OCI-LY3 (cell line): Measurements from ENCODE around the gene YBX1.

Source experiments
- H2AFZ ChIP-seq: fragments of 200-600, 300-600 bp; shearing (Covaris generic); 2 replicates; pipeline ENCODE4 v1.6.0; 2014; ENCODE audit warnings: antibody characterized with exemption, low read depth, low read length
- H3K27ac ChIP-seq: fragments of 200-600, 300-600 bp; sonication (generic); 2 replicates; pipeline ENCODE4 v1.5.1; 2014; ENCODE audit warnings: mild to moderate bottlenecking, low read length, moderate library complexity, mixed read lengths
- H3K27me3 ChIP-seq: fragments of 200-600, 300-600 bp; sonication (generic); 2 replicates; pipeline ENCODE4 v1.6.1; 2014; ENCODE audit warnings: low read depth, low read length, mixed read lengths
- H3K36me3 ChIP-seq: fragments of 200-600, 300-600 bp; sonication (generic); replicated peaks from 2 replicates; pipeline ENCODE3; 2014; ENCODE audit warnings: low read depth, low read length, mixed read lengths
- H3K4me1 ChIP-seq: fragments of 300-600, 200-600 bp; sonication (generic); 2 replicates; pipeline ENCODE4 v1.6.1; 2014; ENCODE audit warnings: low read length, mixed read lengths
- H3K4me2 ChIP-seq: fragments of 200-600, 300-600 bp; sonication (generic); 2 replicates; pipeline ENCODE4 v1.6.1; 2014; ENCODE audit warnings: low read length, mixed read lengths
- H3K4me3 ChIP-seq: fragments of 300-600, 200-600 bp; sonication (generic); 2 replicates; pipeline ENCODE4 v1.5.1; 2014; ENCODE audit warnings: antibody characterized with exemption, mild to moderate bottlenecking, low read length, moderate library complexity
- H3K79me2 ChIP-seq: fragments of 300-600, 200-600 bp; shearing (Covaris generic); 2 replicates; pipeline ENCODE4 v1.6.1; 2014; ENCODE audit warnings: mild to moderate bottlenecking, low read length, mixed read lengths
- H3K9ac ChIP-seq: fragments of 300-600, 200-600 bp; shearing (Covaris generic); 2 replicates; pipeline ENCODE4 v1.6.0; 2014; ENCODE audit warnings: mild to moderate bottlenecking, low read length, moderate library complexity
- H3K9me3 ChIP-seq: fragments of 200-600, 300-600 bp; shearing (Covaris generic); 2 replicates; pipeline ENCODE4 v1.6.1; 2014; ENCODE audit warnings: low read length, mixed read lengths; ENCODE audit not compliant: insufficient read depth
- H4K20me1 ChIP-seq: fragments of 200-600, 300-600 bp; sonication (generic); 2 replicates; pipeline ENCODE4 v1.6.1; 2016; ENCODE audit warnings: low read length, mixed read lengths; ENCODE audit not compliant: insufficient read depth
- EZH2phosphoT487 ChIP-seq: fragments of 200-600 bp; shearing (Covaris generic); IDR thresholded peaks from 2 replicates; pipeline ENCODE4 v1.6.1; 2018; ENCODE audit warnings: antibody characterized with exemption, mixed run types, low read depth
- TF ChIP-seq, protein P1 (sequence below): fragments of 200-600, 300-600 bp; sonication (generic); IDR thresholded peaks from 2 replicates; pipeline ENCODE4 v1.5.1; 2014; ENCODE audit warnings: antibody characterized with exemption, low read length, low read depth

YBX1 gene

DNA sequence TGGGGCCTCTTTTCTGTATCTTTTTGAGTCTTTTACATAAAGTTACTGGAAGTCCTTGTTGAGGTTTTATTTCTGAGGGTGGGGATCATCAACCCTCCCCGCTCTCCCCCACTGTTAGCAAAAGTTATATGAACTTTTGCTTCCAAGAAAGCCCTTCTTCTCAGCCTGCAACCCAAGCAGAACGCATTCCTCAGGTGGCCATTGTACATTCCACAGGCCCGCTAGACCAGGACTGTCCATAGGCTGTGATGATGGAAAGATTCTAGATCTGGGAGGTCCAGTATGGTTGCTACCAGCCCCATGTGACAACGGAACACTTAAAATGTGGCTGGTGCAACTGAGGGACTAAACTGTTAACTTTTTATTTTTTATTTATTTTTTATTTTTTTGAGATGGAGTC is 11.8 kb upstream of the YBX1 start:
- H3K9me3 ChIP-seq, result no peaks in the 10 kb centered on the region
- H3K27ac ChIP-seq, result no peak overlapping the region
- no peak overlapping the region for H3K9ac ChIP-seq
- no peaks in the 10 kb centered on the region for H3K4me1 ChIP-seq
- no peaks in the 10 kb centered on the region for H4K20me1 ChIP-seq
- H3K36me3 ChIP-seq, result peaks cover 12% of the 10 kb centered on the region
- H2AFZ ChIP-seq, result no peak overlapping the region
- H3K79me2 ChIP-seq, result no peaks in the 10 kb centered on the region
- H3K4me2 ChIP-seq, result no peak overlapping the region
- no peak for TF ChIP-seq EZH2phosphoT487
- TF ChIP-seq, protein P1, sequence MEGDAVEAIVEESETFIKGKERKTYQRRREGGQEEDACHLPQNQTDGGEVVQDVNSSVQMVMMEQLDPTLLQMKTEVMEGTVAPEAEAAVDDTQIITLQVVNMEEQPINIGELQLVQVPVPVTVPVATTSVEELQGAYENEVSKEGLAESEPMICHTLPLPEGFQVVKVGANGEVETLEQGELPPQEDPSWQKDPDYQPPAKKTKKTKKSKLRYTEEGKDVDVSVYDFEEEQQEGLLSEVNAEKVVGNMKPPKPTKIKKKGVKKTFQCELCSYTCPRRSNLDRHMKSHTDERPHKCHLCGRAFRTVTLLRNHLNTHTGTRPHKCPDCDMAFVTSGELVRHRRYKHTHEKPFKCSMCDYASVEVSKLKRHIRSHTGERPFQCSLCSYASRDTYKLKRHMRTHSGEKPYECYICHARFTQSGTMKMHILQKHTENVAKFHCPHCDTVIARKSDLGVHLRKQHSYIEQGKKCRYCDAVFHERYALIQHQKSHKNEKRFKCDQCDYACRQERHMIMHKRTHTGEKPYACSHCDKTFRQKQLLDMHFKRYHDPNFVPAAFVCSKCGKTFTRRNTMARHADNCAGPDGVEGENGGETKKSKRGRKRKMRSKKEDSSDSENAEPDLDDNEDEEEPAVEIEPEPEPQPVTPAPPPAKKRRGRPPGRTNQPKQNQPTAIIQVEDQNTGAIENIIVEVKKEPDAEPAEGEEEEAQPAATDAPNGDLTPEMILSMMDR, result no peak
- H3K27me3 ChIP-seq, result no peaks in the 10 kb centered on the region
- no peak overlapping the region for H3K4me3 ChIP-seq

DNA sequence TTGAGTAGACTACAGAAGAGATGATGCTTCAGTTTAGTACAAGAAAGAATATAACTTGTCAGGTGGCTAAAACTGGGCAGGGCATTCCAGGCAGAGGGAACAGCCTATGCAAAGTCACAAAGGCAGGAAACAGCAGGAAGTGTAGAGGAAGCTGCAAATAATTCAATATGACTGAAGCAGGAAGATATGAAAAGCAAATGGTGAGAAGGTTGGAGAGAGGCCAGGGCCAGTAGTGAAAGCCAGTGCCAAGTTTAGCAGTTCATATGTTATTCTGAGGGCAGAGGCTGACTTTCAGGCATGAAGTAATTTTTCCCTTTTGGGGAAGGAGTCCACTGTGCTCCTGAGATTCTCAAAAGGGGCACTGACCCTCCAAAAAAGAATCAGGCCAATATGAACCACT is 8.0 kb upstream of the YBX1 start:
- H3K79me2 ChIP-seq, result no peaks in the 10 kb centered on the region
- H4K20me1 ChIP-seq, result no peaks in the 10 kb centered on the region
- no peak overlapping the region for H3K4me2 ChIP-seq
- no peak overlapping the region for H2AFZ ChIP-seq
- no peak overlapping the region for H3K9ac ChIP-seq
- no peaks in the 10 kb centered on the region for H3K27me3 ChIP-seq
- H3K27ac ChIP-seq, result no peak overlapping the region
- peaks cover 14% of the 10 kb centered on the region for H3K36me3 ChIP-seq
- H3K4me1 ChIP-seq, result no peaks in the 10 kb centered on the region
- no peak for TF ChIP-seq EZH2phosphoT487
- TF ChIP-seq, protein P1, result no peak
- no peak overlapping the region for H3K4me3 ChIP-seq
- no peaks in the 10 kb centered on the region for H3K9me3 ChIP-seq

DNA sequence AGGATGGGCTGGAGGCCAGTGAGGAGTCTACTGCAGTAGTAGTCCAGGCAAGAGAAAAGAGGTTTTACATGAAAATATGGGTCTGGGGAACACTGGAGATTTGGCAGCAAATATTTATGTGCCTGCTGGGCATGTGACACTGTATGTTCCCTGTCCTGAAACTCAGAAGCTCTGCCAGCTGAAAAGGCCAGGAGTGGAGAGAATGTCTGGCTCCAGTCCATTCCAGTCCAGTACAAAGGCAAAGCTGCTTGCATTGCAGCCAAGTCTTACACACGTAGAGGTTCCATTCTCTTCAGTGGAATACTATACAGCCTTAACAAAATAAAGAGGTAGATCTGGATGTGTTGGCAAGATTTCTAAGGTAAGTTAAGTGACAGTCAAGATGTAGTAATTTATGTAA is 7.5 kb upstream of the YBX1 start:
- peaks cover under 1% of the 10 kb centered on the region; the same call in 1 of the 2 replicates for H3K79me2 ChIP-seq
- no peak overlapping the region for H2AFZ ChIP-seq
- H4K20me1 ChIP-seq, result no peaks in the 10 kb centered on the region
- no peak overlapping the region for H3K27ac ChIP-seq
- H3K4me2 ChIP-seq, result no peak overlapping the region
- no peaks in the 10 kb centered on the region for H3K4me1 ChIP-seq
- TF ChIP-seq, protein P1, result no peak
- TF ChIP-seq EZH2phosphoT487, result no peak
- H3K9ac ChIP-seq, result no peak overlapping the region
- no peak overlapping the region for H3K4me3 ChIP-seq
- no peaks in the 10 kb centered on the region for H3K9me3 ChIP-seq
- H3K27me3 ChIP-seq, result no peaks in the 10 kb centered on the region
- peaks cover 14% of the 10 kb centered on the region for H3K36me3 ChIP-seq

DNA sequence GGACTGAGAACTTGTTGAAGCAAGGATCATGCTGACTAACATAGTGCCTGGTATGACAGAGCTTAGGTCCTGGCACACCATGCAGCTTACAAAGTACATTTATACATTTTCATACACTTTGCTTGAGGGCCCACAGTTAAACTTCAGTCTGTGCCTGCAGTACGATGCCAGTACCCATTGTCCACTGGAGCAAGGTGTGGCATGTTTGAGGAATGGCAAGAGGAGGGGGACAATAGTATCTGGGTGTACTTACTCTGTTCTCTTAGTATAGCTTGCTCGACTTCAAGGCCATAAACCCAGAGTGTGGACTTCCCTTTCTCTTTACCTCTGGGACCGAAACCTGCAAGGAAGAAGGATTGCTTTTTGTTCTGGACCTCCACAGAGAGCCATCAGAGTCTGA is 6.8 kb upstream of the YBX1 start:
- no peak overlapping the region for H2AFZ ChIP-seq
- peaks cover 8% of the 10 kb centered on the region for H3K79me2 ChIP-seq
- H3K9ac ChIP-seq, result no peak overlapping the region
- H3K27ac ChIP-seq, result no peak overlapping the region
- H3K27me3 ChIP-seq, result no peaks in the 10 kb centered on the region
- no peaks in the 10 kb centered on the region for H3K9me3 ChIP-seq
- H3K36me3 ChIP-seq, result peaks cover 14% of the 10 kb centered on the region
- no peak overlapping the region for H3K4me2 ChIP-seq
- H3K4me3 ChIP-seq, result no peak overlapping the region
- peaks cover 3% of the 10 kb centered on the region; the same call in 1 of the 2 replicates for H3K4me1 ChIP-seq
- no peaks in the 10 kb centered on the region for H4K20me1 ChIP-seq
- TF ChIP-seq, protein P1, result no peak
- no peak for TF ChIP-seq EZH2phosphoT487
